H4 (cell line): ENCODE measurements around the gene ASCL4. TPM values are rescaled to one million over a fixed set of nuclear protein-coding genes. Genes with fewer than 3 reads are reported as not detected.

Experiments used
- DNase-seq: peaks from one replicate; pipeline ENCODE4 v3.0.0-alpha.2; 2015; ENCODE audit warnings: low spot score
- total RNA-seq: library from RNA; depleted of rRNA; stranded (reverse); fragments of >200 nt; shearing (Covaris generic); gene quantifications from 2 replicates; pipeline ENCODE4 v1.2.3, GENCODE V29; 2014

The ASCL4 gene
- total RNA-seq, 1 experiment from 2014 or later, result not detected

DNA sequence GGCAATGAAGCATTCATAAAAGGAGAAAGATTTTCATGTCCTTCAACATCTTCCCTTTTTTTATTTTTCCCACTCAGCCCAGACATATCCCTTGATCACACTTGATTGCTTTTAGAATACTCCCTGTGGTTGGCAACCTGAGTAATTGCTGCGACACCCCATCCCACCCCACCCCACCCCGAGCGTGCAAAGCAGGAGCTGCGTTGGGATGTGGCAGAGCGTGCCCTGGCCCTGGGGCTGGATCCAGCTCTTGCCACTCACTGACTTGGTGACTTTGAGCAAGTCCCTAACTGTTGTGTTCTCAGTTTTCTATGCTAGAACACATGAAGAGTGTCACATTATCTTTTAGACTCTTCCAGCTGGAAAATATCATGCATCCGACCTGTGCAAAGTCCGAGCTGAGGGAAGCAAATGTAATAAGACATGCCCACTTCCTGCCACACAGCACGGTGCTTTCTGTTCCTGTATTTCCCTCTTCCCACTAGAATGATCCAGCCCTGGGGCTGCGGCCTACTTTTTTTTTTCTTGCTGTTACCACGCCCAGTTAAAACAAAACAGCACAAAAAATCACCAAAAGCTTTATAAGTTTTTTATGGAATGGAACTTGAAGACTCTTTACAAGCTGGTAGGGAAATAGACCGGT, 4.0 kb downstream of the ASCL4 start:
- peak; percentile 43 for DNase-seq

DNA sequence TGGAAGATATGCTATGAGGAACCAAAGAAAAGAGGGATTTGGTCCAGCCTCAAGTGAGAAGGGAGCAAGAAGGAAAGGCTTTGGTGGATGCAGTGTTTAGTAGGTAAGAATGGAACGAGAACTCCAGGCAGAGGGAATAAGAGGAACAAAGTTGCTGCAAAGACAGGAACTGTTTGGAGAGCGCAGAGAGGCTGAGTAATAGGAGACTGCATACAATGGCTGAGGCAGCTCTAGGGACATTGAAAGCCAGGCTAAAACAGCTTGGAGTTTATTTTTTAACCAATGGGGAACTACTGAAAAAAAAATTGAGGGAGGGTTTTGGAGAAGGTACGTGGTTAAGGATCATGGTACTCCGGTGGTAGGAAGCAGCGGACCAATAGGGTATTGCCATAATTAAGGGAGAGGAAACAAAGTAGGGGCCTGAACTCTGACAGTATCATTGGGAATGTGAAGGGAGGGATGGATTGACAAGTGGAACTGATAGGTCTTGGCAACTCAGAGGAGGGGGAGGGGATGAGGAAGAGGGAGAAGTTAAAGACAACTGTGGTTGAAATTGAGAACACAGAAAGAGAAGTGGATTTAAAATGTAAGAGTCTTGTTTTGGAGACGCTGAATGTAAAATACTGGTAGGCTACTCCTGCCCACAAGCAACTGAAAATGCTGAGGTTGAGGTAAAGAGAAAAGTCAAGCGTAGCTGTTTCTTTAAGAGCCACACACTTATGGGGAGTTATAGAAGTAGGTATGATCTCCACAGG, 4.8 kb downstream of the ASCL4 start:
- DNase-seq, result no peak

DNA sequence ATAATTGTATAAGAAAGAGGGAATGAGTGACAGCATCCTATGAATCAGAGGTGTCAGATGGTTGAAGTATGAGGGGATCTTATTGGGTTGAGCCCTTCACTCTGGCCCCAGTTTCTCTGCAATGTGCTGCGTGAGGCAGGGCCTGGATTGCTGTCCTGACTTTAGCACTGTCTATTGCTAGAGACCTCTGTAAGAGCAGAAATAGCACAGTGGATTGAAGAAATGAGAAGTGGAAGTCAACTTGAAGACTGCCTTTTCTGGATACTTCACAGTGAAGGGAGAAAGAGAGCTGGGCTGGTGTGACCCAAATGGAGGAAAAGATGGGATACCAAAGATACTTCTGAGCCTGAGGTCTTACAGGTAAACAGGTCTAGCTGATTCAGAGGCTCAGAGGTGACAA, 5.8 kb downstream of the ASCL4 start:
- DNase-seq, result no peak

DNA sequence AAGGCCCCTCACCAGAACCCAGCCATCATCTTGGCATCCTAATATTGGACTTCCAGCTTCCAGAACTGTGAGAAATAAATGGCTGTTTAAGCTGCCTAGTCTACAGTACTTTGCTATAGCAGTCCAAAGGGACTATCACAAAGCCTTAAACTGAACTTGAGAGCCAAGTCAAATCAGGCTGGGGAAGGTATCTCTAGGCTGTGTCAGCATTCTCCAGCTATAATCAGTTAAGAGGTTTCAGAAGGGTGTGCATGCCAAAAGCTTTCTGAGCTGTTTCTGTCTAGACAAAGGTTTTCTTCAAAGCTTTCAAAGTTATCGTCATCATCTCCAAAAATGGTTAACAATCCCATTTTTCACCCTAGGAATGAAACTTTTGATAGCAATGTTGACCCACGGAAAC, 7.6 kb downstream of the ASCL4 start:
- no peak for DNase-seq

DNA sequence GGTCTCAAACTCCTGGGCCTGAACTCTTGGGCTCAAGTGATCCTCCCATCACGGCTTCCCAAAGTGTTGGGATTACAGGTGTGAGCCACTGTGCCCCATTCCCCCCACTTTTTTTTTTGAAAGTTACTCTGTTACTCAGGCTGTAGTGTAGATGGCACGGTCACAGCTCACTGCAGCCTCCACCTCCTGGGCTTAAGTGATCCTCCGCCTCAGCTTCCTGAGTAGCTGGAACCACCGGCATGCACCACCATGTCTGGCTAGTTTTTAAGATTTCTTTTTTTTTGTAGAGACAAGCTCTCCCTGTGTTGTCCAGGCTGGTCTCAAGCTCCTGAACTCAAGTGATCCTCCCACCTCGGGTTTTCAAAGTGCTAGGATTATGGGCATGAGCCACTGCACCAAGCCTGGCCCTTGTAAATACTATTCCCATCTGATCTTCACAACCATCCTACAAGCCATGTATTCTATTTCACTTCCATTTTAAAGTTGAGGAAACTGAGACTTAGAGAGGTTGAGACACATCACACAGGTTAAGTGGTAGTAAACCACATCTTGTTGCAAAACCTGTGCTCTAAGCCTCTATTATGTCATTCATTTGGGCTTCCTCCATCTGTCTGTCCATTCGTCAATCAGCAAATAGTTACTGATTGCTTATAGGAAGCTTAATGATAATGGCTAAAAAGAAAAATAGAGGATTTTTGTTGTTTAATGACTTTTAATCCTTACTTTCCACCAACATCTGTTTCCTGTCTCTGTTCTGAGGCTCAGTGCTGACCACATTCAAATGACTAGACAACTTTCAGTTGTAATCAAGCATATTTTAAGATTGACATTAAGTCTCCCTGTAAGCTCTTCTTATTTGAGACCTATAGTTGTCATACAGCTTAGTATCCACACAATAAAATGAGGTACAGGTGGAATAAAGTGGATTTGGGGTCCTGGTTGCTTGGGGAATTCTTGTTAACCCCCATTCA, 9.2 kb downstream of the ASCL4 start:
- DNase-seq, result no peak

DNA sequence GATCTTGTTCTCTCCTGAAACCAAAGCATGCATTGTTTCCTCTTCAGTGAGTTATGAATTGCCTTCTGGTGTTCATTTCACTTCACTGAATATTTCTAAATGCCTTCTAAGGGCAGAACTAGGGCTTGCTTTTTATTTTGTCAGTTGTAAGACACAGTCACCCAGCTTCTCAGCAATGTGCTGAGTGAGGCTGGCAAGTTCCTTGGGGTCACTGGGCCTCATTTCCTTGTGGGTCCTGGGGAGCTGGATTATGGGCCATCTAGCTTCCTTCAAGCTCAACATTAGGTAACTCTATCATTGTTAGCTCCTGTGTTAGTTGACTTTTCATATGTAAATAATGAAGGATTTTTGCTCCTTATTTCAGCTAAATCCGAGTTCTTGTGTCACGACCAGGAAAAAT, 13.8 kb downstream of the ASCL4 start:
- DNase-seq, result no peak

DNA sequence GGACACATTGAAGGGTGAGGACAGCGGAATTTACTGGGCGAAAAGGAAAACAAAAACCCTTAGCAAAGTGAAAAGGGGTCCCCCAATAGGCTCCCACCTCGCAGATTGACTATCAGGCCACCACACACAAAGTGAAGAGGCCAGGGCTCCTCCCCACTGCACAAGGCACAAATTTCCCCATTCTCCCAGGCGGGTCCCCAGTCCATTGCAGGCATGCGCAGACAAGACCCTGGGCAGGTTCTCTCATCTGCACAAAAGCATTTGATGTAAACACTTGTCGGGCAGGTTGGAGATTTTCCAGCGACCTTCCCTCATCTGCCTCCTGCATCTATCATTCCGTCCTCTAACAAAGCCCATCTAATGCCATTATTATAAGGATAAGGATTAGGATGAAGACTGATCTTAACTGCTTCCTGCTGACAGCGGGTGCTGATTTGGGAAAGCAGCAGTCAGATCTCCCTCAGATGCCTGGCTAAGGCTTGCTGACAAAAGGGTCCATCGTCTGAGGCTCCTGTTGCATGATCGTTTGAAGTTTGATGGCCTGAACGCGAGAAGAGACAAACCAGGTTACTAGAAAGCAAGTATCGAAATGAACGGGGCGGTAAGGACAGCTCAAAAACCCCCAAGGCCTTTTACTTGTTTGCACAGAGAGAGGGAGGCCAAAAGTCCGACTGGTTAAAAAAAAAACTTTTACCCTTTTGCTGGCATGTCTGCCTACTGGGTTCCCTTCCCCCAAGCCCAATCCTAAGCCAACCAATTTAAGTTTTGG, 14.4 kb downstream of the ASCL4 start:
- no peak for DNase-seq

DNA sequence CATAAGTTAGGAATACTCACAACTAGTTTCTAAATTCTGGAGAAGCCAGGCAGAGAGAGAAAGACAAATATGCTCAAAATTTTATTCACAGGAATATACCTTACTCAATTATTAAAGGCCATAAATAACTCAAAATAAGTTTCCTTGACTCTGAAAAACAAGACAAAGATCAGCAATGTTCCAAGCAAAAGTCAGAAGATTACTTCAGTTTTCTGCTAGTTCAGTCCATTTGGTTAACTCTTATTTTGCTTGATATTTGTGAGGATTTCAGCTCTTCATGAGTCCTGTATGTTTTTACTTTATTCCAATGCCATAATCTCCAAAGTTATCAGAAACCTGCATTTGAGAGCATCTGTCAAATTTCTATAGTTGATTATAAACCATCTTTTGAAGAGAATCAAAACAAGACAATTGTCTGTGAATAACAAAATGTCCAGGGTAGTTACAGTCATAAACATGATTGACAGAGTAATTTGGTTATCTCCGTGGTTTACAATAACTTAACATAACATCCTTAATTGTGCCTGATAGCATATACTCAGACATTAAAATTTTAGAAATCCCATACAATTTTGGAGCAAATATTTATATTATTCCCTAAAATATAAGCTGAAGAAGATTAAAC, 17.1 kb downstream of the ASCL4 start:
- no peak for DNase-seq

DNA sequence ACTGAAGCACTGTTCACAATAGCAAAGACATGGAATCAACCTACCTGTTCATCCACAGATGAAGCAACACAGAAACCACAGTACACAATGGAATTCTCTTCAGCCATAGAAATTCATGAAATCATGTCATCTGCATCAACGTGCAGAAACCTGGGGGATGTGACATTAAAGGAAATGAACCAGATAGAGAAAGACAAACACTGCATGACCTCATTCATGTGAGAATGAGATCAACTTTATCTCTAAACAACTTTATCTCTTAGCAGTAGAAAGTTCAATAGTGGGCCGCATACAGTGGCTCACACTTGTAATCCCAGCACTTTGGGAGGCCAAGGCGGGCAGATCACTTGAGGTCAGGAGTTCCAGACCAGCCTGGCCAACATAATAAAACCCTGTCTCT, 19.9 kb downstream of the ASCL4 start:
- DNase-seq, result no peak

- DNase-seq, result no peak
Observed at GRCh38 chr12:107798580-107798979, 24.1 kb downstream of the ASCL4 start.

DNA sequence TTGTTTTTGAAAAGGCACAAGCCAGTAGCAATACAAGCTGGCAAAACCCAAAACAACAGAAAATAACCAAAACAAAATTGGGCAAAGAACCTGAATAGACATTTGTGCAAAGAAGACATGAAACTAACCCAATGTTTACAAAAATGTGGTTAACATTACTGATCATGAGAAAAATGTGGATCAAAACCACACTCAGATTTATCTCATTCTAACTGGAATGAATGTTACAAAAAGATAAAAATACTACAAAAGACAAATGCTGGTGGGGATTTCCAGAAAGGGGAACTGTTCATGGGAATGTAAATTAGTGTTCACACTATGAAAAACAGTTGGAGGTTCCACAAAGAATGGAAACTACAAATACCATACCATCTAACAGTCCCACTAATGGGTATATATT, 26.6 kb downstream of the ASCL4 start:
- DNase-seq, result peak; percentile 28

GRCh38 chr12:107803092-107803491, 28.6 kb downstream of the ASCL4 start:
- no peak for DNase-seq

GRCh38 chr12:107805488-107806180, 31.1 kb downstream of the ASCL4 start:
- DNase-seq, result no peak

DNA sequence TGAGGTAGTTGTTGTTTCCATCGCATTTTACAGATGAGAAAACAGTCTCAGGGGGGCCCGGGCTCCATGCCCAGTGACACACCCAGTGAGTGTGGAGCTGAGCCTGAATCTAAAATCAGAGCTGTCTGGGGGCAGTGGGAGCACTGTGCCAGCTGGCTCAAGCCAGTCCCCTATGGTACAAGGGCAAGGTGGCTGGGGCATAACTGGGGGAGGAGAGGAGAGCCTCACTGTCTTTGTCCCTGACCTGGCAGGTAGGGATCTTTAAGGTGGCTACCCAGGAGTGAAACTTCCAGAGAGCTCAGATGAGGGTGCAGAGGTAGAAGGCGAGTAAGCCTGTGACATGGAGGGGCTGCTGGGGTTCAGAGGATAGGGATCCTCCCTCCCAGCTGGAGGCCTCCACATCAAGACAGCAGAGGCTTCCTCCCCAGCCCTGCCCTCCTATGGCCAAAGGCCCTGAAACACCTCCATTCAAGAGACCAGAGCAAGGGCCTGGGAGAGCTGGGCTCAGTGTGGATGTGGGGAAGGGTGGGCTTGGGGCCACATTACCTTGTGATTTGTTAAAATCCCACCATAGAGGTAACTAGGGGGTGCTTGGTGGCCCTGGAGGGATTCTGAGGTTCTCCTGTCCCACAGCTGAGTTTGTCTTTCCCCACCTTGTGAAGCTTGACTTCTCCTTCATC, 33.1 kb downstream of the ASCL4 start:
- DNase-seq, result no peak

- DNase-seq, result no peak
Observed at GRCh38 chr12:107817250-107817649, 42.7 kb downstream of the ASCL4 start.

DNA sequence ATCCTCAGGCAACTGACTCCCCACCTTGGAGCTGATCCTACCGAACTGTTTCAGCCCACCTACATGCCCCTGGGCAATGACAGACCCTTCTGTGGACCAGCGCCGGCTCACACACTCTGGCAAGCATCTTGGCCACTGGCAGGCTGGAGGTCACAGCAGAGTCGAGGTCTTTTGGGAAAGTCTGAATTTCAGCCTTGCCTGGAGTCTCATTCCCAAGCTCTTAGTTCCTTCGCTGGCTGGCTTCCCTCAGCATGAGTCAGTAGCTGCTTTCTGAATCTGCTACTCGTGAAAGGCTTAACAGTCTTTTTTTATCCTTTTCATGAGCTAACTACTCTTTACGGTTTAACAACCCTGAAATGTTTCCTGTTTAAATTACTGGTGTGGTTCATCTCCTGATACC, 44.5 kb downstream of the ASCL4 start:
- DNase-seq, result peak; percentile 36

DNA sequence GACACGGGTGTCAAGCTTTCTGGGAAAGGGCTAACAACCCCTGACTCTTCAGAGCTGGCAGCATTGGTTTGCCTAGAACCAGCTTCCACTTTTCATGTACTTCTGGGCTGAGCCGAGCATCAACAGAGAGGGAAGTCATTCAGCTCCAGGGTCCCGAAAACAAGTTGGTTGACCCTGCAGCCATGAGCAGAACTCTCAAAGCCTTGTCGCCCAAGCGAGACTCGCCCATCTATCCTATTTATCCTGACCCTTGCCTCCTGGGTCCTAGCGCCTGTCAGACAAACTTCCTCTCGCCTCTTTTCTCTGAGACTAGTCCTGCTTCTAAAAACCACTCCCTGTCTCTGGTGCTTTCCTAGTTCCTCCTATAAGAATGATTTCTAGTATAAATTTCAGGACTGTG, 47.9 kb downstream of the ASCL4 start:
- no peak for DNase-seq
